PC-9 (cell line): ENCODE data around the gene IRF1. TPM values are rescaled to one million over a fixed set of nuclear protein-coding genes. Genes with fewer than 3 reads are reported as not detected.

Experiments
- BruUV-seq: library from RNA; stranded (reverse); fragments of 400-500 nt; replicated peaks from 2 replicates; lab custom pipeline; 2021; lab: Mats Ljungman, UMichigan
- CTCF ChIA-PET: fragments of 300-600 bp; sonication (Branson Sonifier 250); formaldehyde crosslinking; loops from one replicate; lab custom pipeline; 2022; ENCODE audit warnings: antibody characterized with exemption; lab: Charles Lee
- POLR2A ChIA-PET: fragments of 300-600 bp; sonication (Branson Sonifier 250); formaldehyde crosslinking; loops from one replicate; lab custom pipeline; 2022; ENCODE audit warnings: antibody characterized with exemption; ENCODE audit not compliant: unreplicated experiment; lab: Charles Lee
- DNase-seq, 2 experiments: peaks; one replicate each; pipeline versions ENCODE4 v3.0.0 to v3.0.0-alpha.2; 2015 to 2022; ENCODE audit warnings: mixed read lengths in 1 of 2
- H2AFZ ChIP-seq: fragments of 200-600 bp; sonication (generic); 2 replicates; pipeline ENCODE4 v1.8.1; 2017; ENCODE audit warnings: antibody characterized with exemption
- H3F3A ChIP-seq: fragments of 200-600 bp; sonication (generic); 2 replicates; pipeline ENCODE4 v1.8.1; 2017; ENCODE audit warnings: antibody characterized with exemption, mild to moderate bottlenecking, low read depth; ENCODE audit not compliant: insufficient read depth
- H3K27ac ChIP-seq: fragments of 200-600 bp; sonication (generic); 2 replicates; pipeline ENCODE4 v1.6.1; 2016; ENCODE audit warnings: mixed run types
- H3K27me3 ChIP-seq: fragments of 200-600 bp; sonication (generic); 2 replicates; pipeline ENCODE4 v1.6.1; 2016; ENCODE audit warnings: low read depth, mixed run types; ENCODE audit not compliant: insufficient read depth
- H3K36me3 ChIP-seq: fragments of 200-600 bp; sonication (generic); 2 replicates; pipeline ENCODE4 v1.6.1; 2016; ENCODE audit warnings: low read depth, mixed run types
- H3K4me1 ChIP-seq: fragments of 200-600 bp; sonication (generic); replicated peaks from 2 replicates; pipeline ENCODE4 v1.6.1; 2016; ENCODE audit warnings: mixed run types; ENCODE audit not compliant: insufficient read depth
- H3K4me2 ChIP-seq: fragments of 200-600 bp; sonication (generic); 2 replicates; pipeline ENCODE4 v1.6.1; 2017; ENCODE audit warnings: mixed run types
- H3K4me3 ChIP-seq: fragments of 200-600 bp; sonication (generic); 2 replicates; pipeline ENCODE4 v1.6.1; 2016; ENCODE audit warnings: mixed run types
- H3K79me2 ChIP-seq: fragments of 200-600 bp; sonication (generic); 2 replicates; pipeline ENCODE4 v1.6.1; 2017; ENCODE audit warnings: low read depth, mixed run types
- H3K9me2 ChIP-seq: fragments of 200-600 bp; sonication (generic); 2 replicates; pipeline ENCODE4 v1.8.1; 2017; ENCODE audit warnings: mild to moderate bottlenecking; ENCODE audit not compliant: insufficient read depth
- H3K9me3 ChIP-seq: fragments of 200-600 bp; sonication (generic); 2 replicates; pipeline ENCODE4 v1.8.1; 2016; ENCODE audit warnings: low read depth; ENCODE audit not compliant: insufficient read depth
- H4K20me1 ChIP-seq: fragments of 200-600 bp; sonication (generic); 2 replicates; pipeline ENCODE4 v1.8.1; 2017; ENCODE audit not compliant: insufficient read depth
- CTCF ChIP-seq: fragments of 200-600 bp; sonication (generic); conservative IDR thresholded peaks from 2 replicates; pipeline ENCODE4 v1.6.1; 2017; ENCODE audit warnings: mixed run types, antibody characterized with exemption, mild to moderate bottlenecking, moderate library complexity
- EZH2 ChIP-seq: fragments of 200-600 bp; sonication (generic); IDR thresholded peaks from 2 replicates; pipeline ENCODE4 v1.8.0; 2017; ENCODE audit warnings: antibody characterized with exemption, low read depth
- intact Hi-C: fragments of 100-400 bp; cut with micrococcal nuclease; formaldehyde crosslinking; loops from one replicate; pipeline ENCODE4 v1.10.0; 2022; ENCODE audit not compliant: unreplicated experiment
- total RNA-seq: library from RNA; stranded (reverse); gene quantifications from 2 replicates; pipeline ENCODE4 v1.2.3, GENCODE V29; 2021

IRF1 gene
- total RNA-seq, 1 experiment from 2014 or later, result 27.1 TPM

- intact Hi-C loops, result no loop called here
- no peaks in the 10 kb centered on the region for H3F3A ChIP-seq
- H3K27me3 ChIP-seq, result no peaks in the 10 kb centered on the region
- POLR2A ChIA-PET, result interaction anchor here (0.6 kb wide), 1 partner anchor 211 kb away, joined by 5 read pairs; no protein-coding TSS in a partner anchor
- no TSS peak for BruUV-seq
- H3K9me2 ChIP-seq, result no peaks in the 10 kb centered on the region
- H4K20me1 ChIP-seq, result no peaks in the 10 kb centered on the region
- no peaks in the 10 kb centered on the region for H3K9me3 ChIP-seq
- CTCF ChIA-PET, result interaction anchor here (1.3 kb wide), 1 partner anchor 26 kb away, joined by 3 read pairs; no protein-coding TSS in a partner anchor
- TF ChIP-seq EZH2 (no peak), CTCF (no peak)
- no peak overlapping the region for H2AFZ ChIP-seq
- no peaks in the 10 kb centered on the region for H3K79me2 ChIP-seq
- H3K27ac ChIP-seq, result no peak overlapping the region
- H3K4me1 ChIP-seq, result 0 out of 2 replicates have a peak, but pooled peaks cover 9% of the 10 kb centered on the region
- no peak for DNase-seq
- no peak overlapping the region for H3K4me3 ChIP-seq
- no peak overlapping the region for H3K4me2 ChIP-seq
- no peaks in the 10 kb centered on the region for H3K36me3 ChIP-seq
Observed at GRCh38 chr5:132471944-132472343, 18.6 kb downstream of the IRF1 start.

GRCh38 chr5:132471151-132471907 is 19.2 kb downstream of the IRF1 start:
- CTCF ChIA-PET, result interaction anchor here (0.9 to 1.3 kb wide), 2 partner anchors 9 to 27 kb away, joined by 3 read pairs; no protein-coding TSS in a partner anchor
- no peaks in the 10 kb centered on the region for H3K79me2 ChIP-seq
- H3K27me3 ChIP-seq, result no peaks in the 10 kb centered on the region
- no peaks in the 10 kb centered on the region for H3K9me2 ChIP-seq
- H3K36me3 ChIP-seq, result no peaks in the 10 kb centered on the region
- no TSS peak for BruUV-seq
- DNase-seq, result no peak
- H3K4me1 ChIP-seq, result 0 out of 2 replicates have a peak, but pooled peaks cover 9% of the 10 kb centered on the region
- POLR2A ChIA-PET, result interaction anchor here (0.7 kb wide), 1 partner anchor 25 kb away, joined by 7 read pairs; no protein-coding TSS in a partner anchor
- intact Hi-C loops, result no loop called here
- H3F3A ChIP-seq, result no peaks in the 10 kb centered on the region
- H2AFZ ChIP-seq, result no peak overlapping the region
- H3K4me2 ChIP-seq, result no peak overlapping the region
- H4K20me1 ChIP-seq, result no peaks in the 10 kb centered on the region
- no peaks in the 10 kb centered on the region for H3K9me3 ChIP-seq
- no peak overlapping the region for H3K27ac ChIP-seq
- TF ChIP-seq EZH2 (no peak), CTCF (no peak)
- no peak overlapping the region for H3K4me3 ChIP-seq

- Histone ChIP-seq H3K4me3 (no peak overlapping the region), H3F3A (no peaks in the 10 kb centered on the region), H2AFZ (no peak overlapping the region), H3K27me3 (no peaks in the 10 kb centered on the region), H4K20me1 (no peaks in the 10 kb centered on the region), H3K79me2 (no peaks in the 10 kb centered on the region), H3K9me2 (no peaks in the 10 kb centered on the region), H3K9me3 (no peaks in the 10 kb centered on the region), H3K27ac (no peak overlapping the region), H3K36me3 (no peaks in the 10 kb centered on the region), H3K4me1 (0 out of 2 replicates have a peak, but pooled peaks cover 9% of the 10 kb centered on the region), H3K4me2 (no peak overlapping the region)
- ChIA-PET POLR2A (no interaction called here), CTCF (interaction anchor here (0.9 to 1.3 kb wide), 2 partner anchors 9 to 27 kb away, joined by 3 read pairs; no protein-coding TSS in a partner anchor)
- intact Hi-C loops, result no loop called here
- no peak for DNase-seq
- TF ChIP-seq EZH2 (no peak), CTCF (no peak)
- BruUV-seq, result no TSS peak
Observed at GRCh38 chr5:132470596-132470995, 20.0 kb downstream of the IRF1 start.
